ENCODE data around the gene AHCYL1.
A peak's percentile ranks its signal among the peaks of the same experiment; 100 is the strongest.

Gene AHCYL1

DNA sequence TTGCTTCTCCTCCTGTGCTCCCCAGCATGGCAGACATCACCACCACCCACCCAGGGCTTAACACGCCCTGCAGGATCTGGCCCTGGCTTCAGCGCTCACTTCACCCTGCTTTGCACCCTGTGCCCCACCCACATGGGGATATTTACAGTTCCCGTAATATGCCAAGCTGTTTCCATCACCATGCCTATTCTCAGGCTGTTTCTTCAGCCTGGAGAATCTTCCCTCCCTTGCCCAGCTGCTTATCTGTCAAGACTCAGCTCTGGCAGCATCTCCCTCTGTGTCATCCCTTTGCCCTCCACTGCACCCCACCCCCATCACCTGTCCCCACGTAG, 3.6 kb upstream of the AHCYL1 start:
- no peak overlapping the region for H3K4me3 ChIP-seq (ENCODE audit: low read length)
- H2AK5ac ChIP-seq (ENCODE audit: low read length) = no peak overlapping the region
- no peak overlapping the region for H4K5ac ChIP-seq (ENCODE audit: low read length)
- H3K23ac ChIP-seq (ENCODE audit: low read length) = no peak overlapping the region
- no peak overlapping the region for H2BK15ac ChIP-seq (replicated peaks; ENCODE audit: low read depth)
- H3K79me1 ChIP-seq (ENCODE audit: low read length) = peaks cover 5% of the 10 kb centered on the region
- no peak overlapping the region for H3K9ac ChIP-seq (ENCODE audit: low read length)
- no peak overlapping the region for H3K4me2 ChIP-seq (ENCODE audit: low read length)
- no peak overlapping the region for H3K27ac ChIP-seq (ENCODE audit: low read depth, low read length)
- no peaks in the 10 kb centered on the region for H3K27me3 ChIP-seq (ENCODE audit: insufficient read depth, low read length, poor library complexity)
- H3K4me1 ChIP-seq (ENCODE audit: control insufficient read depth, low read depth, low read length) = peaks cover 4% of the 10 kb centered on the region
- H2BK120ac ChIP-seq (ENCODE audit: low read depth, low read length) = no peak overlapping the region
- H3K4ac ChIP-seq (ENCODE audit: low read depth, low read length) = no peak overlapping the region
- peaks cover 9% of the 10 kb centered on the region for H3K79me2 ChIP-seq (ENCODE audit: control insufficient read depth, insufficient read depth, low read length)
- H2BK5ac ChIP-seq (ENCODE audit: low read length) = no peak overlapping the region
- WGBS (ENCODE audit: extremely low coverage, insufficient coverage, low lambda C conversion rate) = no CpG with 5 or more reads among the region's 4 CpGs
- no peaks in the 10 kb centered on the region for H3K36me3 ChIP-seq (ENCODE audit: control insufficient read depth, insufficient read depth, low read length)
- no peak overlapping the region for H3K56ac ChIP-seq (ENCODE audit: low read length)
- no peak overlapping the region for H3K18ac ChIP-seq (ENCODE audit: low read length)
- no peak overlapping the region for H4K8ac ChIP-seq (ENCODE audit: low read depth, low read length)
- no peak for DNase-seq

DNA sequence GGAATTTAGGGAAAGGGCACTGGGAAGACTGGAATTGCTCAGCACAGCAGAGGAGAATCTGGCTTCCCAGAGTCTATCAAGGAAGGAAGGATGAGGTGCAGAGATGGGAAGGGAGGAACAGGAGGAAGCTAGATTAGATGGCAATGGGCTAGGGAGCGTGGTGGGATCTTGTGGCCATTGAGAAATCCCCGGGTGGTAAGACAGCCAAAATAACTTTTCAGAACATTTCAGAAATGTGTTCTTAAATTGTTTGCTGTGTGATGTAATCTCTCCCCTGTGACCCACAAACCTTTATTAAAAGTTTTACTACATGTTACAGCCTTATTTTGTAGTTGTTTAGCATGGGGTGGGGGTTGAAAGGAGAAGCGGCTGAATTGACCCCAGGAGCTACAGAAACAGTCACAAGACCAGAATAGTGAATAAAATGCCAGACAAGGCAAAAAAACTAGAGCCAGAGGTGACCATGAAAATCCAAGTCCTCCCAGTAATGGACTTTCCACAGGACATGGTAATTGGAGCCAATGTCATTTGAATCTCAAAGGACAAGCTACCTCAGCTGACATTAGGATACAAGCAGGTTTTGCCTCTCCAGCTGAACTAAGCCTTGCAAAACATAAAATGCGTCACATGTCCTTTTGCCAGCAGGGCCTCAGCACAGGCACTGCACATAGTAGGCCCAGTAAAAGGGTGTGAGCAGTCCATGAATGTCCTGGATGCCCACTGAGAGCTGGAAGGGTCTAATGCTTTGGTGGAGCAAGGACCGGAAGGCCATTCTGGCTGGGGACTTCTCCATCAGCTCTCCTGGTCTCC, 980 bp upstream of the AHCYL1 start:
- Histone ChIP-seq H3K4ac (ENCODE audit: low read depth, low read length) (no peak overlapping the region), H3K18ac (ENCODE audit: low read length) (no peak overlapping the region), H4K5ac (ENCODE audit: low read length) (no peak overlapping the region), H2BK120ac (ENCODE audit: low read depth, low read length) (no peak overlapping the region), H3K56ac (ENCODE audit: low read length) (peak overlapping the region; percentile 63), H4K8ac (ENCODE audit: low read depth, low read length) (no peak overlapping the region), H3K9ac (ENCODE audit: low read length) (peak overlapping the region; percentile 48), H3K27ac (ENCODE audit: low read depth, low read length) (no peak overlapping the region), H3K4me1 (ENCODE audit: control insufficient read depth, low read depth, low read length) (peaks cover 6% of the 10 kb centered on the region), H2BK5ac (ENCODE audit: low read length) (no peak overlapping the region), H3K4me2 (ENCODE audit: low read length) (no peak overlapping the region), H2AK5ac (ENCODE audit: low read length) (peak overlapping the region; percentile 7), H3K4me3 (ENCODE audit: low read length) (no peak overlapping the region), H3K36me3 (ENCODE audit: control insufficient read depth, insufficient read depth, low read length) (no peaks in the 10 kb centered on the region), H3K79me1 (ENCODE audit: low read length) (peaks cover 14% of the 10 kb centered on the region), H3K27me3 (ENCODE audit: insufficient read depth, low read length, poor library complexity) (no peaks in the 10 kb centered on the region), H2BK15ac (replicated peaks; ENCODE audit: low read depth) (no peak overlapping the region), H3K79me2 (ENCODE audit: control insufficient read depth, insufficient read depth, low read length) (peaks cover 33% of the 10 kb centered on the region), H3K23ac (ENCODE audit: low read length) (no peak overlapping the region)
- WGBS (ENCODE audit: extremely low coverage, insufficient coverage, low lambda C conversion rate) = no CpG with 5 or more reads among the region's 5 CpGs
- DNase-seq = no peak

DNA sequence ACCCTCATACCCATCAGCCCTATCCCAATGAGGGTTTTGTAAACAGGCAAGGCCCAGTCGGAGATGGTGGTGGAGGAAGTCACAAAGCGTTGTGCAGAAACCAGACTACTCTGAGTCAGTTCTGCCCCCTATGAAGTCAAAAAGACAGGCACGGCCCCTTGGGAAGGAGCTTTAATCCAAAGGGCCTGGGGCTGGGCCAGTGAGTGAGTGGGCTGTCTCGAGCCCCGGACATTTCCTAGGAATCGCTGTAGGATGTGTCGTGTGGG, 442 bp upstream of the AHCYL1 start:
- no peak overlapping the region for H3K4me3 ChIP-seq (ENCODE audit: low read length)
- no peaks in the 10 kb centered on the region for H3K27me3 ChIP-seq (ENCODE audit: insufficient read depth, low read length, poor library complexity)
- peaks cover 33% of the 10 kb centered on the region for H3K79me2 ChIP-seq (ENCODE audit: control insufficient read depth, insufficient read depth, low read length)
- peaks cover 6% of the 10 kb centered on the region for H3K4me1 ChIP-seq (ENCODE audit: control insufficient read depth, low read depth, low read length)
- H3K79me1 ChIP-seq (ENCODE audit: low read length) = peaks cover 14% of the 10 kb centered on the region
- H4K8ac ChIP-seq (ENCODE audit: low read depth, low read length) = no peak overlapping the region
- H3K4me2 ChIP-seq (ENCODE audit: low read length) = no peak overlapping the region
- WGBS (ENCODE audit: extremely low coverage, insufficient coverage, low lambda C conversion rate) = no CpG with 5 or more reads among the region's 7 CpGs
- no peak overlapping the region for H3K4ac ChIP-seq (ENCODE audit: low read depth, low read length)
- no peak overlapping the region for H2BK5ac ChIP-seq (ENCODE audit: low read length)
- peak overlapping the region; percentile 48 for H3K9ac ChIP-seq (ENCODE audit: low read length)
- peak overlapping the region; percentile 7 for H2AK5ac ChIP-seq (ENCODE audit: low read length)
- no peaks in the 10 kb centered on the region for H3K36me3 ChIP-seq (ENCODE audit: control insufficient read depth, insufficient read depth, low read length)
- no peak overlapping the region for H4K5ac ChIP-seq (ENCODE audit: low read length)
- H2BK120ac ChIP-seq (ENCODE audit: low read depth, low read length) = no peak overlapping the region
- H2BK15ac ChIP-seq (replicated peaks; ENCODE audit: low read depth) = no peak overlapping the region
- no peak for DNase-seq
- H3K27ac ChIP-seq (ENCODE audit: low read depth, low read length) = no peak overlapping the region
- no peak overlapping the region for H3K23ac ChIP-seq (ENCODE audit: low read length)
- H3K56ac ChIP-seq (ENCODE audit: low read length) = peak overlapping the region; percentile 63
- no peak overlapping the region for H3K18ac ChIP-seq (ENCODE audit: low read length)

DNA sequence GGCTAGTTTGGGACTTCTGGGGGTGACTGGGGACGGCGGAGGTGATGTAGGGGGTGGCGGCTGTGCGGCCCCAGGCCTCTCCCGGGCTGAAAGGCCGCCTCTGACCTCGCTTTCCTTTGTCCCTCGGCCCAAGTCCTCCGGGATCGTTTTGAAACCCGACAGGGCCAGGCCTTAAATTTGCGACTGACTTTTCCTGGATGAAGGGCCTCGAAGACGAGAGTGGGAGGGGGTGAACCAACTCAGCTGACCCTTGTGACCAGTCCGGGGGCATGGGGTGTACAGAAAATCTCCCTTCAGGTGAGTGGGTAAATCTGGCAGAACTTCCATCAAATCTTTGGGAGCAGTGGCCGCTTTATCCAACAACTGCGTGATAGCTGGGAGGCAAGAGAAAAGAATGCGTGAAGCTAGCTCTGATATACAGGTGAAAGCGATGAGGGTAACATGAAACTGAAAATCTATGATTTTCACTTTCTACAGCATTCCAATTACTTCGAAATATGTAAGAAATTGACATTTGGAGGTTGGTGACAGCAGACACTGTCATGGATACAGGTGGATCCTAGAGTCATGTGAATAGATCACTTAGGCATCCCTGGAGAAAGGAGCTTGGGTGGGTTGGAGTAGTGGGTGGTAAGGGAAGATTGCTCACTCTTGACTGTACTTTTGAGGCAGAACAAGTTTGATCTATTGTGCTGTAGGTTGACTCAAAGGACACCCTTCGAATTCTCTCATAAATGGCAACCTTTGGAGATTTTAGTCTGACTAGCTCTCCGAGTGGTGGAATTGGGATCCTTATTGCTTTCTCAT, 885 bp downstream of the AHCYL1 start:
- peaks cover 38% of the 10 kb centered on the region for H3K79me2 ChIP-seq (ENCODE audit: control insufficient read depth, insufficient read depth, low read length)
- peak overlapping the region; percentile 57 for H3K18ac ChIP-seq (ENCODE audit: low read length)
- H3K4me2 ChIP-seq (ENCODE audit: low read length) = peak overlapping the region; percentile 97
- no peak for DNase-seq
- H4K5ac ChIP-seq (ENCODE audit: low read length) = no peak overlapping the region
- H3K36me3 ChIP-seq (ENCODE audit: control insufficient read depth, insufficient read depth, low read length) = no peaks in the 10 kb centered on the region
- no peak overlapping the region for H2AK5ac ChIP-seq (ENCODE audit: low read length)
- peaks cover 6% of the 10 kb centered on the region for H3K4me1 ChIP-seq (ENCODE audit: control insufficient read depth, low read depth, low read length)
- no peak overlapping the region for H2BK120ac ChIP-seq (ENCODE audit: low read depth, low read length)
- peak overlapping the region; percentile 19 for H3K4ac ChIP-seq (ENCODE audit: low read depth, low read length)
- peak overlapping the region; percentile 84 for H3K4me3 ChIP-seq (ENCODE audit: low read length)
- H2BK15ac ChIP-seq (replicated peaks; ENCODE audit: low read depth) = no peak overlapping the region
- no peak overlapping the region for H3K23ac ChIP-seq (ENCODE audit: low read length)
- peak overlapping the region; percentile 79 for H3K27ac ChIP-seq (ENCODE audit: low read depth, low read length)
- WGBS (ENCODE audit: extremely low coverage, insufficient coverage, low lambda C conversion rate) = no CpG with 5 or more reads among the region's 22 CpGs
- H3K27me3 ChIP-seq (ENCODE audit: insufficient read depth, low read length, poor library complexity) = no peaks in the 10 kb centered on the region
- H3K9ac ChIP-seq (ENCODE audit: low read length) = peak overlapping the region; percentile 91
- H4K8ac ChIP-seq (ENCODE audit: low read depth, low read length) = no peak overlapping the region
- H3K79me1 ChIP-seq (ENCODE audit: low read length) = peaks cover 14% of the 10 kb centered on the region
- peak overlapping the region; percentile 96 for H3K56ac ChIP-seq (ENCODE audit: low read length)
- no peak overlapping the region for H2BK5ac ChIP-seq (ENCODE audit: low read length)

GRCh38 chr1:109986054-109986444, 1.5 kb downstream of the AHCYL1 start:
- Histone ChIP-seq H3K79me2 (ENCODE audit: control insufficient read depth, insufficient read depth, low read length) (peaks cover 43% of the 10 kb centered on the region), H3K79me1 (ENCODE audit: low read length) (peaks cover 14% of the 10 kb centered on the region), H2BK15ac (replicated peaks; ENCODE audit: low read depth) (no peak overlapping the region), H4K8ac (ENCODE audit: low read depth, low read length) (no peak overlapping the region), H3K9ac (ENCODE audit: low read length) (peak overlapping the region; percentile 91), H2BK120ac (ENCODE audit: low read depth, low read length) (no peak overlapping the region), H3K27me3 (ENCODE audit: insufficient read depth, low read length, poor library complexity) (no peaks in the 10 kb centered on the region), H3K4ac (ENCODE audit: low read depth, low read length) (no peak overlapping the region), H3K4me2 (ENCODE audit: low read length) (peak overlapping the region; percentile 97), H3K23ac (ENCODE audit: low read length) (no peak overlapping the region), H3K18ac (ENCODE audit: low read length) (no peak overlapping the region), H3K56ac (ENCODE audit: low read length) (peak overlapping the region; percentile 96), H3K4me3 (ENCODE audit: low read length) (no peak overlapping the region), H4K5ac (ENCODE audit: low read length) (no peak overlapping the region), H2AK5ac (ENCODE audit: low read length) (no peak overlapping the region), H3K4me1 (ENCODE audit: control insufficient read depth, low read depth, low read length) (peaks cover 8% of the 10 kb centered on the region), H3K36me3 (ENCODE audit: control insufficient read depth, insufficient read depth, low read length) (no peaks in the 10 kb centered on the region), H3K27ac (ENCODE audit: low read depth, low read length) (no peak overlapping the region), H2BK5ac (ENCODE audit: low read length) (no peak overlapping the region)
- WGBS (ENCODE audit: extremely low coverage, insufficient coverage, low lambda C conversion rate) = no CpG with 5 or more reads among the region's 3 CpGs
- no peak for DNase-seq
